WTC11 (cell line): Measurements from ENCODE around the gene DDC. TPM values are rescaled to one million over a fixed set of nuclear protein-coding genes. Genes with fewer than 3 reads are reported as not detected.

Experiments
- ATAC-seq: fragments of 200-7000 bp; cut with Tn5 transposase; 2 replicates; pipeline ENCODE4 v1.10.0; 2021; ENCODE audit warnings: mild to moderate bottlenecking, moderate library complexity
- CTCF ChIA-PET: fragments of 300-600 bp; sonication (Branson Sonifier 250); formaldehyde crosslinking; loops from one replicate; lab custom pipeline; 2021; ENCODE audit warnings: antibody characterized with exemption; lab: Charles Lee
- POLR2A ChIA-PET: fragments of 350-600 bp; sonication (Branson Sonifier 250); formaldehyde crosslinking; loops from one replicate; lab custom pipeline; 2021; ENCODE audit warnings: antibody characterized with exemption; lab: Charles Lee
- DNase-seq: peaks from one replicate; pipeline ENCODE4 v3.0.0; 2021; ENCODE audit warnings: low spot score
- H3K27ac Mint-ChIP-seq: 2 replicates; pipeline ENCODE4 v1.8.0; 2021; ENCODE audit warnings: mixed read lengths
- H3K27me3 Mint-ChIP-seq: 2 replicates; pipeline ENCODE4 v1.8.0; 2021; ENCODE audit warnings: low read depth, mild to moderate bottlenecking, moderate library complexity, mixed read lengths
- H3K36me3 Mint-ChIP-seq: 2 replicates; pipeline ENCODE4 v1.8.0; 2021; ENCODE audit warnings: mixed read lengths
- H3K4me1 Mint-ChIP-seq: 2 replicates; pipeline ENCODE4 v1.8.0; 2022; ENCODE audit warnings: mixed read lengths
- H3K4me3 Mint-ChIP-seq: 2 replicates; pipeline ENCODE4 v1.8.0; 2021; ENCODE audit warnings: mild to moderate bottlenecking, moderate library complexity, mixed read lengths
- H3K9me3 Mint-ChIP-seq: 2 replicates; pipeline ENCODE4 v1.8.0; 2021; ENCODE audit warnings: mixed read lengths
- HMGA2 ChIP-seq: fragments of 250-450 bp; sonication (Bioruptor Pico); IDR thresholded peaks from 2 replicates; pipeline ENCODE4 v1.4.0; 2021; ENCODE audit warnings: mild to moderate bottlenecking, moderate library complexity
- IRF2 ChIP-seq: sonication (generic); formaldehyde crosslinking; IDR thresholded peaks from 2 replicates; pipeline ENCODE4 v1.8.0; 2022; ENCODE audit warnings: low read depth, missing genetic modification reagents, borderline replicate concordance
- MYBL2 ChIP-seq: sonication (generic); formaldehyde crosslinking; IDR thresholded peaks from 2 replicates; pipeline ENCODE4 v1.8.1; 2023; ENCODE audit warnings: mild to moderate bottlenecking, moderate library complexity, missing genetic modification reagents
- PRRX2 ChIP-seq: fragments of 250-450 bp; sonication (Bioruptor Pico); IDR thresholded peaks from 2 replicates; pipeline ENCODE4 v1.8.0; 2021; ENCODE audit warnings: mild to moderate bottlenecking
- SMAD4 ChIP-seq: sonication (generic); formaldehyde crosslinking; IDR thresholded peaks from 2 replicates; pipeline ENCODE4 v1.8.0; 2022; ENCODE audit warnings: mild to moderate bottlenecking, missing genetic modification reagents
- TEAD4 ChIP-seq: sonication (generic); formaldehyde crosslinking; IDR thresholded peaks from 2 replicates; pipeline ENCODE4 v1.8.0; 2022; ENCODE audit warnings: mild to moderate bottlenecking, missing genetic modification reagents
- total RNA-seq: library from RNA; stranded (reverse); gene quantifications from 3 replicates; pipeline ENCODE4 v1.2.3, GENCODE V29; 2021
- TF ChIP-seq, protein P1 (sequence below): sonication (generic); formaldehyde crosslinking; IDR thresholded peaks from 2 replicates; pipeline ENCODE4 v1.8.0; 2022; ENCODE audit warnings: mild to moderate bottlenecking, missing genetic modification reagents
- TF ChIP-seq, protein P2 (sequence below): sonication (generic); formaldehyde crosslinking; IDR thresholded peaks from 2 replicates; pipeline ENCODE4 v1.8.1; 2023; ENCODE audit warnings: mild to moderate bottlenecking, missing genetic modification reagents
- TF ChIP-seq, protein P3 (sequence below): sonication (generic); formaldehyde crosslinking; conservative IDR thresholded peaks from 2 replicates; pipeline ENCODE4 v1.8.1; 2023; ENCODE audit warnings: mild to moderate bottlenecking, low read depth, missing genetic modification reagents, moderate library complexity
- TF ChIP-seq, protein P4 (sequence below): sonication (generic); formaldehyde crosslinking; IDR thresholded peaks from 2 replicates; pipeline ENCODE4 v1.8.1; 2023; ENCODE audit warnings: mild to moderate bottlenecking, missing genetic modification reagents, moderate library complexity
- TF ChIP-seq, protein P5 (sequence below): fragments of 250-450 bp; sonication (Bioruptor Pico); IDR thresholded peaks from 2 replicates; pipeline ENCODE4 v1.8.0; 2021; ENCODE audit warnings: mild to moderate bottlenecking
- TF ChIP-seq, protein P6 (sequence below): sonication (generic); formaldehyde crosslinking; IDR thresholded peaks from 2 replicates; pipeline ENCODE4 v1.8.1; 2023; ENCODE audit warnings: mild to moderate bottlenecking, missing genetic modification reagents
- TF ChIP-seq, protein P7 (sequence below): sonication (generic); formaldehyde crosslinking; IDR thresholded peaks from 2 replicates; pipeline ENCODE4 v1.8.0; 2023; ENCODE audit warnings: missing genetic modification reagents, mild to moderate bottlenecking, borderline replicate concordance
- TF ChIP-seq, protein P8 (sequence below): sonication (generic); formaldehyde crosslinking; IDR thresholded peaks from 2 replicates; pipeline ENCODE4 v1.8.0; 2023; ENCODE audit warnings: mild to moderate bottlenecking, missing genetic modification reagents
- TF ChIP-seq, protein P9 (sequence below): fragments of 250-450 bp; sonication (Bioruptor Pico); IDR thresholded peaks from 2 replicates; pipeline ENCODE4 v2.1.2; 2022; ENCODE audit warnings: mild to moderate bottlenecking, moderate library complexity

DDC gene
- total RNA-seq, 1 experiment from 2014 or later: not detected

DNA sequence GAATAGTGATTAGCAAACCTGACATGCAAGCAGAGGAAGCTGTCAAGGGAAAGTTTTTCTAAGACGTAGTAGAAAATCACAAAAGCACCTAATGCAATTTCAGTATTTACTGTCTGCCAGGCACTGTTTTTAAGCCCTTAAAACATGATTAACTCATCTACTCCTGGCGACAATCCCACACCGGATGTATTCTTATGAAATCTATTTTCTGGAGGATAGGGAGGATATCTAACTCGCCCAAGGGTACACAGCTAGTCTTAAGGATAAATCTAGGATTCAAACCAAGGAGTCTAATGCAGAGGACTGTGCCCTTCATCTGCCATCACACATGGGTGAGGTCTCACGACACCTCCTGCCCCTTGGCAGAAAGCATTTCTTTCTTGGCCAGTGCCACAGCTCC is 67.2 kb downstream of the DDC start (continued):
- TF ChIP-seq, protein P1, sequence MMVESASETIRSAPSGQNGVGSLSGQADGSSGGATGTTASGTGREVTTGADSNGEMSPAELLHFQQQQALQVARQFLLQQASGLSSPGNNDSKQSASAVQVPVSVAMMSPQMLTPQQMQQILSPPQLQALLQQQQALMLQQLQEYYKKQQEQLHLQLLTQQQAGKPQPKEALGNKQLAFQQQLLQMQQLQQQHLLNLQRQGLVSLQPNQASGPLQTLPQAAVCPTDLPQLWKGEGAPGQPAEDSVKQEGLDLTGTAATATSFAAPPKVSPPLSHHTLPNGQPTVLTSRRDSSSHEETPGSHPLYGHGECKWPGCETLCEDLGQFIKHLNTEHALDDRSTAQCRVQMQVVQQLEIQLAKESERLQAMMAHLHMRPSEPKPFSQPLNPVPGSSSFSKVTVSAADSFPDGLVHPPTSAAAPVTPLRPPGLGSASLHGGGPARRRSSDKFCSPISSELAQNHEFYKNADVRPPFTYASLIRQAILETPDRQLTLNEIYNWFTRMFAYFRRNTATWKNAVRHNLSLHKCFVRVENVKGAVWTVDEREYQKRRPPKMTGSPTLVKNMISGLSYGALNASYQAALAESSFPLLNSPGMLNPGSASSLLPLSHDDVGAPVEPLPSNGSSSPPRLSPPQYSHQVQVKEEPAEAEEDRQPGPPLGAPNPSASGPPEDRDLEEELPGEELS (CRISPR knock-in tag): no peak
- no peak for TF ChIP-seq MYBL2

DNA sequence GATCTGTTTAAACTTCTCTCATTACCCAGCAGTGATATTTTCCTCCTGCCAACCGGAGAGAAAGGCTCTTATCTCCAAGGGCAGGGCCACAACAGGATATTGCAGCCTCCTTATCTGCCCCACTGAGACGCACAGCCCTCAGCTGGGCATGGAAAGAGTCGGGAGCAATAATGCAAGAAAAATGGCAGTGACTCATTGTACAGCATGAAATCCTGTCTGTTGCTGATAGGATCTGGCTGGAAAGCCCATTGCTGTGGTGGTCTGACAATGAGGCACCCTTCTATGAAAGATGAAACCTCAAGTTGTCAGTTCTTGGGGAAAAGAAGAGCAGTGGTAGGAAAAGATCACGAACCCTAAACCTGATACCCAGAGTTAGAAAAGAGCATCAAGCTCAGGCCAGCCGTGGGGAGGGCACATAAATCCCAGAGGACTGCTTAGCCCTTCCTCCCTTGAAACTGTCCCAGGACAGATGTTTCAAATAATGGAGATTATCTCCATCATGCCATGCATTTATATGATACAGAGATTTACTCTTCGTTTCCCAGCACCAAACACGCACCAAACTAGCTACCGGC is 68.0 kb downstream of the DDC start:
- Mint-ChIP-seq H3K27me3 (no peaks in the 10 kb centered on the region; the same call in 1 of the 2 replicates), H3K36me3 (no peaks in the 10 kb centered on the region), H3K4me1 (0 out of 2 replicates have a peak, but pooled peaks cover 3% of the 10 kb centered on the region), H3K27ac (no peak overlapping the region), H3K9me3 (peaks cover 5% of the 10 kb centered on the region), H3K4me3 (no peak overlapping the region)
- ChIA-PET POLR2A (no interaction called here), CTCF (interaction anchor here (1.4 kb wide), 1 partner anchor 65 kb away, joined by 3 read pairs; no protein-coding TSS in a partner anchor)
- ATAC-seq (no peak), DNase-seq (no peak)
- no peak for TF ChIP-seq PRRX2 (CRISPR knock-in tag)
- TF ChIP-seq, protein P2, sequence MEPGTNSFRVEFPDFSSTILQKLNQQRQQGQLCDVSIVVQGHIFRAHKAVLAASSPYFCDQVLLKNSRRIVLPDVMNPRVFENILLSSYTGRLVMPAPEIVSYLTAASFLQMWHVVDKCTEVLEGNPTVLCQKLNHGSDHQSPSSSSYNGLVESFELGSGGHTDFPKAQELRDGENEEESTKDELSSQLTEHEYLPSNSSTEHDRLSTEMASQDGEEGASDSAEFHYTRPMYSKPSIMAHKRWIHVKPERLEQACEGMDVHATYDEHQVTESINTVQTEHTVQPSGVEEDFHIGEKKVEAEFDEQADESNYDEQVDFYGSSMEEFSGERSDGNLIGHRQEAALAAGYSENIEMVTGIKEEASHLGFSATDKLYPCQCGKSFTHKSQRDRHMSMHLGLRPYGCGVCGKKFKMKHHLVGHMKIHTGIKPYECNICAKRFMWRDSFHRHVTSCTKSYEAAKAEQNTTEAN (CRISPR knock-in tag): no peak
- TF ChIP-seq SMAD4: no peak
- no peak for TF ChIP-seq HMGA2 (CRISPR knock-in tag)
- no peak for TF ChIP-seq TEAD4 (CRISPR knock-in tag)
- TF ChIP-seq, protein P3, sequence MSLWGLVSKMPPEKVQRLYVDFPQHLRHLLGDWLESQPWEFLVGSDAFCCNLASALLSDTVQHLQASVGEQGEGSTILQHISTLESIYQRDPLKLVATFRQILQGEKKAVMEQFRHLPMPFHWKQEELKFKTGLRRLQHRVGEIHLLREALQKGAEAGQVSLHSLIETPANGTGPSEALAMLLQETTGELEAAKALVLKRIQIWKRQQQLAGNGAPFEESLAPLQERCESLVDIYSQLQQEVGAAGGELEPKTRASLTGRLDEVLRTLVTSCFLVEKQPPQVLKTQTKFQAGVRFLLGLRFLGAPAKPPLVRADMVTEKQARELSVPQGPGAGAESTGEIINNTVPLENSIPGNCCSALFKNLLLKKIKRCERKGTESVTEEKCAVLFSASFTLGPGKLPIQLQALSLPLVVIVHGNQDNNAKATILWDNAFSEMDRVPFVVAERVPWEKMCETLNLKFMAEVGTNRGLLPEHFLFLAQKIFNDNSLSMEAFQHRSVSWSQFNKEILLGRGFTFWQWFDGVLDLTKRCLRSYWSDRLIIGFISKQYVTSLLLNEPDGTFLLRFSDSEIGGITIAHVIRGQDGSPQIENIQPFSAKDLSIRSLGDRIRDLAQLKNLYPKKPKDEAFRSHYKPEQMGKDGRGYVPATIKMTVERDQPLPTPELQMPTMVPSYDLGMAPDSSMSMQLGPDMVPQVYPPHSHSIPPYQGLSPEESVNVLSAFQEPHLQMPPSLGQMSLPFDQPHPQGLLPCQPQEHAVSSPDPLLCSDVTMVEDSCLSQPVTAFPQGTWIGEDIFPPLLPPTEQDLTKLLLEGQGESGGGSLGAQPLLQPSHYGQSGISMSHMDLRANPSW (CRISPR knock-in tag): no peak
- TF ChIP-seq, protein P4, sequence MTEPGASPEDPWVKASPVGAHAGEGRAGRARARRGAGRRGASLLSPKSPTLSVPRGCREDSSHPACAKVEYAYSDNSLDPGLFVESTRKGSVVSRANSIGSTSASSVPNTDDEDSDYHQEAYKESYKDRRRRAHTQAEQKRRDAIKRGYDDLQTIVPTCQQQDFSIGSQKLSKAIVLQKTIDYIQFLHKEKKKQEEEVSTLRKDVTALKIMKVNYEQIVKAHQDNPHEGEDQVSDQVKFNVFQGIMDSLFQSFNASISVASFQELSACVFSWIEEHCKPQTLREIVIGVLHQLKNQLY: no peak
- TF ChIP-seq IRF2 (CRISPR knock-in tag): no peak
- TF ChIP-seq, protein P5, sequence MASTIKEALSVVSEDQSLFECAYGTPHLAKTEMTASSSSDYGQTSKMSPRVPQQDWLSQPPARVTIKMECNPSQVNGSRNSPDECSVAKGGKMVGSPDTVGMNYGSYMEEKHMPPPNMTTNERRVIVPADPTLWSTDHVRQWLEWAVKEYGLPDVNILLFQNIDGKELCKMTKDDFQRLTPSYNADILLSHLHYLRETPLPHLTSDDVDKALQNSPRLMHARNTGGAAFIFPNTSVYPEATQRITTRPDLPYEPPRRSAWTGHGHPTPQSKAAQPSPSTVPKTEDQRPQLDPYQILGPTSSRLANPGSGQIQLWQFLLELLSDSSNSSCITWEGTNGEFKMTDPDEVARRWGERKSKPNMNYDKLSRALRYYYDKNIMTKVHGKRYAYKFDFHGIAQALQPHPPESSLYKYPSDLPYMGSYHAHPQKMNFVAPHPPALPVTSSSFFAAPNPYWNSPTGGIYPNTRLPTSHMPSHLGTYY (CRISPR knock-in tag): no peak
- TF ChIP-seq, protein P6, sequence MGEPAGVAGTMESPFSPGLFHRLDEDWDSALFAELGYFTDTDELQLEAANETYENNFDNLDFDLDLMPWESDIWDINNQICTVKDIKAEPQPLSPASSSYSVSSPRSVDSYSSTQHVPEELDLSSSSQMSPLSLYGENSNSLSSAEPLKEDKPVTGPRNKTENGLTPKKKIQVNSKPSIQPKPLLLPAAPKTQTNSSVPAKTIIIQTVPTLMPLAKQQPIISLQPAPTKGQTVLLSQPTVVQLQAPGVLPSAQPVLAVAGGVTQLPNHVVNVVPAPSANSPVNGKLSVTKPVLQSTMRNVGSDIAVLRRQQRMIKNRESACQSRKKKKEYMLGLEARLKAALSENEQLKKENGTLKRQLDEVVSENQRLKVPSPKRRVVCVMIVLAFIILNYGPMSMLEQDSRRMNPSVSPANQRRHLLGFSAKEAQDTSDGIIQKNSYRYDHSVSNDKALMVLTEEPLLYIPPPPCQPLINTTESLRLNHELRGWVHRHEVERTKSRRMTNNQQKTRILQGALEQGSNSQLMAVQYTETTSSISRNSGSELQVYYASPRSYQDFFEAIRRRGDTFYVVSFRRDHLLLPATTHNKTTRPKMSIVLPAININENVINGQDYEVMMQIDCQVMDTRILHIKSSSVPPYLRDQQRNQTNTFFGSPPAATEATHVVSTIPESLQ: no peak
- TF ChIP-seq, protein P7, sequence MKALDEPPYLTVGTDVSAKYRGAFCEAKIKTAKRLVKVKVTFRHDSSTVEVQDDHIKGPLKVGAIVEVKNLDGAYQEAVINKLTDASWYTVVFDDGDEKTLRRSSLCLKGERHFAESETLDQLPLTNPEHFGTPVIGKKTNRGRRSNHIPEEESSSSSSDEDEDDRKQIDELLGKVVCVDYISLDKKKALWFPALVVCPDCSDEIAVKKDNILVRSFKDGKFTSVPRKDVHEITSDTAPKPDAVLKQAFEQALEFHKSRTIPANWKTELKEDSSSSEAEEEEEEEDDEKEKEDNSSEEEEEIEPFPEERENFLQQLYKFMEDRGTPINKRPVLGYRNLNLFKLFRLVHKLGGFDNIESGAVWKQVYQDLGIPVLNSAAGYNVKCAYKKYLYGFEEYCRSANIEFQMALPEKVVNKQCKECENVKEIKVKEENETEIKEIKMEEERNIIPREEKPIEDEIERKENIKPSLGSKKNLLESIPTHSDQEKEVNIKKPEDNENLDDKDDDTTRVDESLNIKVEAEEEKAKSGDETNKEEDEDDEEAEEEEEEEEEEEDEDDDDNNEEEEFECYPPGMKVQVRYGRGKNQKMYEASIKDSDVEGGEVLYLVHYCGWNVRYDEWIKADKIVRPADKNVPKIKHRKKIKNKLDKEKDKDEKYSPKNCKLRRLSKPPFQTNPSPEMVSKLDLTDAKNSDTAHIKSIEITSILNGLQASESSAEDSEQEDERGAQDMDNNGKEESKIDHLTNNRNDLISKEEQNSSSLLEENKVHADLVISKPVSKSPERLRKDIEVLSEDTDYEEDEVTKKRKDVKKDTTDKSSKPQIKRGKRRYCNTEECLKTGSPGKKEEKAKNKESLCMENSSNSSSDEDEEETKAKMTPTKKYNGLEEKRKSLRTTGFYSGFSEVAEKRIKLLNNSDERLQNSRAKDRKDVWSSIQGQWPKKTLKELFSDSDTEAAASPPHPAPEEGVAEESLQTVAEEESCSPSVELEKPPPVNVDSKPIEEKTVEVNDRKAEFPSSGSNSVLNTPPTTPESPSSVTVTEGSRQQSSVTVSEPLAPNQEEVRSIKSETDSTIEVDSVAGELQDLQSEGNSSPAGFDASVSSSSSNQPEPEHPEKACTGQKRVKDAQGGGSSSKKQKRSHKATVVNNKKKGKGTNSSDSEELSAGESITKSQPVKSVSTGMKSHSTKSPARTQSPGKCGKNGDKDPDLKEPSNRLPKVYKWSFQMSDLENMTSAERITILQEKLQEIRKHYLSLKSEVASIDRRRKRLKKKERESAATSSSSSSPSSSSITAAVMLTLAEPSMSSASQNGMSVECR (CRISPR knock-in tag): no peak
- TF ChIP-seq, protein P8, sequence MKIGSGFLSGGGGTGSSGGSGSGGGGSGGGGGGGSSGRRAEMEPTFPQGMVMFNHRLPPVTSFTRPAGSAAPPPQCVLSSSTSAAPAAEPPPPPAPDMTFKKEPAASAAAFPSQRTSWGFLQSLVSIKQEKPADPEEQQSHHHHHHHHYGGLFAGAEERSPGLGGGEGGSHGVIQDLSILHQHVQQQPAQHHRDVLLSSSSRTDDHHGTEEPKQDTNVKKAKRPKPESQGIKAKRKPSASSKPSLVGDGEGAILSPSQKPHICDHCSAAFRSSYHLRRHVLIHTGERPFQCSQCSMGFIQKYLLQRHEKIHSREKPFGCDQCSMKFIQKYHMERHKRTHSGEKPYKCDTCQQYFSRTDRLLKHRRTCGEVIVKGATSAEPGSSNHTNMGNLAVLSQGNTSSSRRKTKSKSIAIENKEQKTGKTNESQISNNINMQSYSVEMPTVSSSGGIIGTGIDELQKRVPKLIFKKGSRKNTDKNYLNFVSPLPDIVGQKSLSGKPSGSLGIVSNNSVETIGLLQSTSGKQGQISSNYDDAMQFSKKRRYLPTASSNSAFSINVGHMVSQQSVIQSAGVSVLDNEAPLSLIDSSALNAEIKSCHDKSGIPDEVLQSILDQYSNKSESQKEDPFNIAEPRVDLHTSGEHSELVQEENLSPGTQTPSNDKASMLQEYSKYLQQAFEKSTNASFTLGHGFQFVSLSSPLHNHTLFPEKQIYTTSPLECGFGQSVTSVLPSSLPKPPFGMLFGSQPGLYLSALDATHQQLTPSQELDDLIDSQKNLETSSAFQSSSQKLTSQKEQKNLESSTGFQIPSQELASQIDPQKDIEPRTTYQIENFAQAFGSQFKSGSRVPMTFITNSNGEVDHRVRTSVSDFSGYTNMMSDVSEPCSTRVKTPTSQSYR (CRISPR knock-in tag): no peak
- TF ChIP-seq, protein P9, sequence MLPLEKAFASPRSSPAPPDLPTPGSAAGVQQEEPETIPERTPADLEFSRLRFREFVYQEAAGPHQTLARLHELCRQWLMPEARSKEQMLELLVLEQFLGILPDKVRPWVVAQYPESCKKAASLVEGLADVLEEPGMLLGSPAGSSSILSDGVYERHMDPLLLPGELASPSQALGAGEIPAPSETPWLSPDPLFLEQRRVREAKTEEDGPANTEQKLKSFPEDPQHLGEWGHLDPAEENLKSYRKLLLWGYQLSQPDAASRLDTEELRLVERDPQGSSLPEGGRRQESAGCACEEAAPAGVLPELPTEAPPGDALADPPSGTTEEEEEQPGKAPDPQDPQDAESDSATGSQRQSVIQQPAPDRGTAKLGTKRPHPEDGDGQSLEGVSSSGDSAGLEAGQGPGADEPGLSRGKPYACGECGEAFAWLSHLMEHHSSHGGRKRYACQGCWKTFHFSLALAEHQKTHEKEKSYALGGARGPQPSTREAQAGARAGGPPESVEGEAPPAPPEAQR (CRISPR knock-in tag): no peak
